Esophagus squamous epithelium (tissue), 5 donors: ENCODE measurements around the gene ANK3. TPM values are rescaled to one million over a fixed set of nuclear protein-coding genes. Genes with fewer than 3 reads are reported as not detected.
A peak's percentile ranks its signal among the peaks of the same experiment; 100 is the strongest.

Experiments used
- DNase-seq: peaks from one replicate; lab custom pipeline; 2025; lab: John Stamatoyannopoulos, UW
- H3K27ac ChIP-seq, 4 donors: fragments of 200-600 bp; sonication (generic); one replicate each; pipeline ENCODE4 v1.5.1; 2016 to 2019; ENCODE audit warnings: mild to moderate bottlenecking in 1 of 4
- H3K27me3 ChIP-seq, 4 donors: fragments of 200-600 bp; sonication (generic); 1 replicate in 3 of 4; 2 replicates in 1 of 4; pipeline versions ENCODE4 v1.5.1 to v1.6.0; 2017 to 2021; ENCODE audit warnings: antibody characterized with exemption in 1 of 4
- H3K36me3 ChIP-seq, 3 donors: fragments of 200-600 bp; sonication (generic); one replicate each; pipeline ENCODE4 v1.5.1; 2016 to 2019
- H3K4me1 ChIP-seq, 3 donors: fragments of 200-600 bp; sonication (generic); one replicate each; pipeline ENCODE4 v1.5.1; 2017 to 2019
- H3K4me3 ChIP-seq, 4 donors: fragments of 200-600 bp; sonication (generic); 1 replicate in 3 of 4; 2 replicates in 1 of 4; pipeline ENCODE4 v1.5.1; 2016 to 2019; ENCODE audit warnings: mild to moderate bottlenecking in 2 of 4, moderate library complexity in 1 of 4
- H3K9me3 ChIP-seq, 3 donors: fragments of 200-600 bp; sonication (generic); one replicate each; pipeline ENCODE4 v1.5.1; 2016 to 2019
- POLR2A ChIP-seq, 4 donors: fragments of 450-650 bp; IDR thresholded peaks; one replicate each; pipeline ENCODE4 v1.6.1; 2017; ENCODE audit warnings: antibody characterized with exemption in 4 of 4, mild to moderate bottlenecking in 4 of 4, moderate library complexity in 3 of 4
- WGBS, 2 donors: methylation state at CpG; one replicate each; pipeline ENCODE4 v1.1.5; 2018; 5-methylcytosine and 5-hydroxymethylcytosine counted together
- intact Hi-C: fragments of 100-400 bp; cut with DNase I; formaldehyde crosslinking; loops from one replicate; pipeline ENCODE4 v1.15.0; 2022
- total RNA-seq, 4 donors: library from RNA; depleted of rRNA; stranded (reverse); fragments of >200 nt; gene quantifications; one replicate each; pipeline ENCODE4 v1.1.0, GENCODE V29; 2016
- TF ChIP-seq, protein P1 (sequence below), 6 experiments: fragments of 450-650 bp in 4 of 6; fragments of 200-600 bp in 2 of 6; sonication (generic) in 2 of 6; IDR thresholded peaks; one replicate each; pipeline ENCODE4 v1.5.1; 2016 to 2019; ENCODE audit warnings: antibody characterized with exemption in 6 of 6, mild to moderate bottlenecking in 4 of 6, moderate library complexity in 4 of 6
- donor health status: DM: yes; HTN: yes; CAD: no.

Gene ANK3
- total RNA-seq, 4 donors from 2014 or later, result 23.1 to 59.1 (median 33.0) TPM

- no peak for TF ChIP-seq POLR2A (IDR thresholded peaks at IDR 0.05)
- TF ChIP-seq, protein P1, sequence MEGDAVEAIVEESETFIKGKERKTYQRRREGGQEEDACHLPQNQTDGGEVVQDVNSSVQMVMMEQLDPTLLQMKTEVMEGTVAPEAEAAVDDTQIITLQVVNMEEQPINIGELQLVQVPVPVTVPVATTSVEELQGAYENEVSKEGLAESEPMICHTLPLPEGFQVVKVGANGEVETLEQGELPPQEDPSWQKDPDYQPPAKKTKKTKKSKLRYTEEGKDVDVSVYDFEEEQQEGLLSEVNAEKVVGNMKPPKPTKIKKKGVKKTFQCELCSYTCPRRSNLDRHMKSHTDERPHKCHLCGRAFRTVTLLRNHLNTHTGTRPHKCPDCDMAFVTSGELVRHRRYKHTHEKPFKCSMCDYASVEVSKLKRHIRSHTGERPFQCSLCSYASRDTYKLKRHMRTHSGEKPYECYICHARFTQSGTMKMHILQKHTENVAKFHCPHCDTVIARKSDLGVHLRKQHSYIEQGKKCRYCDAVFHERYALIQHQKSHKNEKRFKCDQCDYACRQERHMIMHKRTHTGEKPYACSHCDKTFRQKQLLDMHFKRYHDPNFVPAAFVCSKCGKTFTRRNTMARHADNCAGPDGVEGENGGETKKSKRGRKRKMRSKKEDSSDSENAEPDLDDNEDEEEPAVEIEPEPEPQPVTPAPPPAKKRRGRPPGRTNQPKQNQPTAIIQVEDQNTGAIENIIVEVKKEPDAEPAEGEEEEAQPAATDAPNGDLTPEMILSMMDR (IDR thresholded peaks at IDR 0.05), result no peak
- WGBS, 2 donors, result 78% methylated on average over 3 of the region's 3 CpGs
- intact Hi-C loops, result no loop called here
- H3K27ac ChIP-seq, result no peak overlapping the region
- no peaks in the 10 kb centered on the region for H3K36me3 ChIP-seq
- H3K4me3 ChIP-seq, result no peak overlapping the region
- DNase-seq, result no peak
- peaks cover 0 to 9% (median 0%) of the 10 kb centered on the region in 3 donors for H3K4me1 ChIP-seq
- no peaks in the 10 kb centered on the region for H3K27me3 ChIP-seq
- no peaks in the 10 kb centered on the region for H3K9me3 ChIP-seq
These were observed 383.6 kb downstream of the ANK3 start for GRCh38 chr10:60006062-60006461.

- H3K4me1 ChIP-seq, result no peaks in the 10 kb centered on the region
- WGBS, 2 donors, result 80 to 87% methylated on average over 5 of the region's 5 CpGs
- H3K36me3 ChIP-seq, result no peaks in the 10 kb centered on the region
- no peaks in the 10 kb centered on the region for H3K27me3 ChIP-seq
- intact Hi-C loops, result no loop called here
- TF ChIP-seq, protein P1 (IDR thresholded peaks at IDR 0.05), result no peak
- TF ChIP-seq POLR2A (IDR thresholded peaks at IDR 0.05), result no peak
- DNase-seq, result no peak
- H3K9me3 ChIP-seq, result no peaks in the 10 kb centered on the region
- H3K4me3 ChIP-seq, result no peak overlapping the region
- no peak overlapping the region for H3K27ac ChIP-seq
These were observed 385.8 kb downstream of the ANK3 start for GRCh38 chr10:60003651-60004523.

DNA sequence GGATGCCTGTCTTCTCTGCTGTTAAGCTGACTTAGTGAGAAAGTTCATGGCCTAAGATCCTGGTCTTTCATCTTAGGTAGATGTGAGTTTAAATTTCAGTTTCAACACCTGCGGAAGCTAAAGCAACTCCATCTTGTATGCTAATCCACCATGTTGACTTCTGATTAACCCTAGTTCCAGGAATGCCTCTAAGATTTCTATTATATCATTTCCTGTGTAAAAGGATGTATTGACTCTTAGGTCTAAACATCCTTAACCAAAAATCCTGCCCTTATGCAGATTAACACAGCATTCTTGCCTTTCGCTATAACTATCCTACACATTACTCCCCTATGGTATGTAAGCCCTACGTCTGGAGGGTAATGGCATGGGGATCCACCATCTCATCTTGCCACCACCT is 388.9 kb downstream of the ANK3 start:
- Histone ChIP-seq H3K36me3 (no peaks in the 10 kb centered on the region), H3K9me3 (no peaks in the 10 kb centered on the region), H3K27me3 (no peaks in the 10 kb centered on the region), H3K4me3 (no peak overlapping the region), H3K27ac (no peak overlapping the region), H3K4me1 (peaks cover 6 to 21% (median 8%) of the 10 kb centered on the region in 3 donors)
- 88 to 90% methylated on average over 3 of the region's 3 CpGs for WGBS, 2 donors
- DNase-seq, result no peak
- intact Hi-C loops, result no loop called here
- no peak for TF ChIP-seq POLR2A (IDR thresholded peaks at IDR 0.05)
- TF ChIP-seq, protein P1 (IDR thresholded peaks at IDR 0.05), result no peak

GRCh38 chr10:59997827-59998525 is 391.7 kb downstream of the ANK3 start:
- Histone ChIP-seq H3K36me3 (no peaks in the 10 kb centered on the region), H3K27me3 (no peaks in the 10 kb centered on the region), H3K9me3 (no peaks in the 10 kb centered on the region), H3K4me3 (no peak overlapping the region), H3K4me1 (peaks cover 6 to 48% (median 8%) of the 10 kb centered on the region in 3 donors), H3K27ac (no peak overlapping the region)
- WGBS, 2 donors, result 63 to 65% methylated on average over 3 of the region's 3 CpGs
- TF ChIP-seq, protein P1 (IDR thresholded peaks at IDR 0.05), result no peak
- TF ChIP-seq POLR2A (IDR thresholded peaks at IDR 0.05), result no peak
- no peak for DNase-seq
- intact Hi-C loops, result no loop called here

DNA sequence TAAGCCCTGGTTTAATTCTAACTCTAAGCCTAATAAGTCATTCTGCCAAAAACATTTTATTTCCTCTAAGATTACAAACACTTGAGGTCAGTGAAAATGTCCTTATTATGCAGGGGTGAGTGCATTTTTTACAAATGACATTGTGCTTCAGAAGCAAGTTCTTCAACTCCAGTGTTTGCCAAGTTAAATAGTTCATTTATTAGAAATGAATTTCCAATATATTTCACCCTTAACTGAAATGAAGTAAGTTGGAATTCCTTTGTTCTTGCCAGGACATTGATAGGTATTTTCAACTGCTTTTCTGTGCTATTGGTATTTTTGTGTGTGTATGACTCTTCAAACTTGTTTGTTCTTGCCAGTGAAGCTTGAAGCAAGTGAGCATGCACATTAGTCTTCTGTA is 393.8 kb downstream of the ANK3 start:
- H3K27me3 ChIP-seq, result no peaks in the 10 kb centered on the region
- H3K36me3 ChIP-seq, result no peaks in the 10 kb centered on the region
- no peak for DNase-seq
- H3K9me3 ChIP-seq, result no peaks in the 10 kb centered on the region
- no peak overlapping the region for H3K4me3 ChIP-seq
- H3K4me1 ChIP-seq, result peaks cover 6 to 69% (median 12%) of the 10 kb centered on the region in 3 donors
- intact Hi-C loops, result no loop called here
- H3K27ac ChIP-seq, result peak overlapping the region; percentile 26 to 74 (median 48)
- TF ChIP-seq, protein P1 (IDR thresholded peaks at IDR 0.05), result no peak
- TF ChIP-seq POLR2A (IDR thresholded peaks at IDR 0.05), result no peak
